Amniotic stem cell (primary cell): ENCODE data around the gene NOL9.
A peak's percentile ranks its signal among the peaks of the same experiment; 100 is the strongest.

Experiments
- DNase-seq: peaks from one replicate; lab custom pipeline; 2025; lab: John Stamatoyannopoulos, UW

NOL9 gene

GRCh38 chr1:6519935-6520671 lies 34.2 kb downstream of the NOL9 start:
- DNase-seq = peak; percentile 70

- no peak for DNase-seq
Measured at GRCh38 chr1:6519491-6519934, 34.8 kb downstream of the NOL9 start.

GRCh38 chr1:6517435-6517851 lies 36.9 kb downstream of the NOL9 start:
- DNase-seq = no peak

GRCh38 chr1:6515771-6516170 lies 38.5 kb downstream of the NOL9 start:
- no peak for DNase-seq

GRCh38 chr1:6513320-6513801 lies 41.0 kb downstream of the NOL9 start:
- DNase-seq = no peak

GRCh38 chr1:6512908-6513280 lies 41.4 kb downstream of the NOL9 start:
- no peak for DNase-seq

- DNase-seq = no peak
Measured at GRCh38 chr1:6512245-6512907, 41.9 kb downstream of the NOL9 start.

- DNase-seq = no peak
Measured at GRCh38 chr1:6511561-6512244, 42.6 kb downstream of the NOL9 start.

- no peak for DNase-seq
Measured at GRCh38 chr1:6511056-6511455, 43.3 kb downstream of the NOL9 start.

- DNase-seq = no peak
Measured at GRCh38 chr1:6510493-6510892, 43.8 kb downstream of the NOL9 start.

- no peak for DNase-seq
Measured at GRCh38 chr1:6509919-6510291, 44.4 kb downstream of the NOL9 start.

GRCh38 chr1:6509220-6509918 lies 44.9 kb downstream of the NOL9 start:
- no peak for DNase-seq

GRCh38 chr1:6508816-6509189 lies 45.5 kb downstream of the NOL9 start:
- no peak for DNase-seq

- DNase-seq = no peak
Measured at GRCh38 chr1:6508154-6508815, 46.0 kb downstream of the NOL9 start.

GRCh38 chr1:6507461-6507911 lies 46.8 kb downstream of the NOL9 start:
- no peak for DNase-seq

- DNase-seq = no peak
Measured at GRCh38 chr1:6507037-6507428, 47.3 kb downstream of the NOL9 start.

GRCh38 chr1:6506210-6507036 lies 47.9 kb downstream of the NOL9 start:
- no peak for DNase-seq

GRCh38 chr1:6505367-6506209 lies 48.7 kb downstream of the NOL9 start:
- DNase-seq = no peak

GRCh38 chr1:6504887-6505286 lies 49.4 kb downstream of the NOL9 start:
- DNase-seq = no peak
